Suprapubic skin (tissue), 4 donors: ENCODE data around the gene ZGLP1.

Source experiments
- CTCF ChIP-seq, 2 donors: fragments of 200-600 bp in 1 of 2; fragments of 450-650 bp in 1 of 2; sonication (generic) in 1 of 2; IDR thresholded peaks; one replicate each; pipeline ENCODE4 v1.5.1; 2016 to 2019; ENCODE audit warnings: antibody characterized with exemption in 2 of 2, mild to moderate bottlenecking in 1 of 2, moderate library complexity in 1 of 2
- EP300 ChIP-seq: sonication (generic); formaldehyde crosslinking; IDR thresholded peaks from one replicate; pipeline ENCODE4 v1.6.1; 2017; ENCODE audit warnings: antibody characterized with exemption
- POLR2A ChIP-seq, 2 donors: fragments of 450-650 bp; IDR thresholded peaks; one replicate each; pipeline ENCODE4 v1.6.1; 2017; ENCODE audit warnings: antibody characterized with exemption in 2 of 2, mild to moderate bottlenecking in 2 of 2, moderate library complexity in 2 of 2
- POLR2AphosphoS5 ChIP-seq, 3 donors: sonication (generic); formaldehyde crosslinking; IDR thresholded peaks; one replicate each; pipeline ENCODE4 v1.6.1; 2017; ENCODE audit warnings: antibody characterized with exemption in 3 of 3

GRCh38 chr19:10279737-10280442 is 29.7 kb downstream of the ZGLP1 start:
- TF ChIP-seq CTCF (IDR thresholded peaks at IDR 0.05) (no peak), POLR2A (IDR thresholded peaks at IDR 0.05) (no peak), EP300 (no peak), POLR2AphosphoS5 (IDR thresholded peaks at IDR 0.05) (no peak)
